ENCODE measurements around the gene EXOC6B. TPM values are rescaled to one million over a fixed set of nuclear protein-coding genes. Genes with fewer than 3 reads are reported as not detected.

The EXOC6B gene
- total RNA-seq, 2 experiments from 2014 or later, result 6.2 to 8.3 TPM

GRCh38 chr2:72794572-72794971 is 31.3 kb downstream of the EXOC6B start:
- H3K27me3 Mint-ChIP-seq, result no peaks in the 10 kb centered on the region
- ATAC-seq (no peak), DNase-seq (no peak)
- H3K9me3 Mint-ChIP-seq, result peaks cover 4% of the 10 kb centered on the region
- H3K4me1 Mint-ChIP-seq (ENCODE audit: low read depth), result peaks cover 8% of the 10 kb centered on the region
- POLR2A ChIA-PET, result interaction anchor here (1.5 kb wide), 1 partner anchor 52 kb away, joined by 3 read pairs; no protein-coding TSS in a partner anchor
- intact Hi-C loops (cut with micrococcal nuclease), result no loop called here
- TF ChIP-seq CTCF (IDR thresholded peaks at IDR 0.05), result no peak
- no peak overlapping the region for H3K4me3 Mint-ChIP-seq
- no peak overlapping the region for H3K27ac Mint-ChIP-seq
- peaks cover 1% of the 10 kb centered on the region for H3K36me3 Mint-ChIP-seq (ENCODE audit: low read depth)
- CTCF ChIA-PET, result interaction anchor here (1.0 to 1.4 kb wide), 2 partner anchors 19 to 68 kb away, joined by 3 to 5 read pairs; no protein-coding TSS in a partner anchor

GRCh38 chr2:72793798-72794440 is 31.9 kb downstream of the EXOC6B start:
- H3K4me3 Mint-ChIP-seq, result no peak overlapping the region
- H3K9me3 Mint-ChIP-seq, result peaks cover 4% of the 10 kb centered on the region
- peaks cover 8% of the 10 kb centered on the region for H3K4me1 Mint-ChIP-seq (ENCODE audit: low read depth)
- H3K27ac Mint-ChIP-seq, result no peak overlapping the region
- CTCF ChIA-PET, result interaction anchor here (1.0 to 1.7 kb wide), 4 partner anchors 19 to 94 kb away, joined by 3 to 6 read pairs (median 4); partner anchors contain the start of gene SPR
- POLR2A ChIA-PET, result interaction anchor here (1.5 kb wide), 1 partner anchor 53 kb away, joined by 3 read pairs; no protein-coding TSS in a partner anchor
- intact Hi-C loops (cut with micrococcal nuclease), result no loop called here
- ATAC-seq, result no peak
- H3K36me3 Mint-ChIP-seq (ENCODE audit: low read depth), result peaks cover 1% of the 10 kb centered on the region
- H3K27me3 Mint-ChIP-seq, result no peaks in the 10 kb centered on the region
- no peak for TF ChIP-seq CTCF (IDR thresholded peaks at IDR 0.05)
- no peak for DNase-seq

GRCh38 chr2:72789241-72789640 is 36.6 kb downstream of the EXOC6B start:
- intact Hi-C loops (cut with micrococcal nuclease), result no loop called here
- H3K27ac Mint-ChIP-seq, result no peak overlapping the region
- ChIA-PET POLR2A (no interaction called here), CTCF (no interaction called here)
- no peaks in the 10 kb centered on the region for H3K4me1 Mint-ChIP-seq (ENCODE audit: low read depth)
- H3K4me3 Mint-ChIP-seq, result no peak overlapping the region
- no peak for TF ChIP-seq CTCF (IDR thresholded peaks at IDR 0.05)
- peaks cover 4% of the 10 kb centered on the region for H3K9me3 Mint-ChIP-seq
- H3K36me3 Mint-ChIP-seq (ENCODE audit: low read depth), result peaks cover 4% of the 10 kb centered on the region
- no peaks in the 10 kb centered on the region for H3K27me3 Mint-ChIP-seq
- DNase-seq, result no peak
- ATAC-seq, result no peak

- no peak for DNase-seq
- POLR2A ChIA-PET, result no interaction called here
- peaks cover 4% of the 10 kb centered on the region for H3K9me3 Mint-ChIP-seq
- intact Hi-C loops (cut with micrococcal nuclease), result no loop called here
- H3K36me3 Mint-ChIP-seq (ENCODE audit: low read depth), result peaks cover 7% of the 10 kb centered on the region
- H3K4me3 Mint-ChIP-seq, result no peak overlapping the region
- CTCF ChIA-PET, result interaction anchor here (0.7 to 1.7 kb wide), 2 partner anchors 23 to 28 kb away, joined by 3 read pairs; no protein-coding TSS in a partner anchor
- H3K4me1 Mint-ChIP-seq (ENCODE audit: low read depth), result no peaks in the 10 kb centered on the region
- H3K27me3 Mint-ChIP-seq, result no peaks in the 10 kb centered on the region
- ATAC-seq, result no peak
- no peak for TF ChIP-seq CTCF (IDR thresholded peaks at IDR 0.05)
- H3K27ac Mint-ChIP-seq, result no peak overlapping the region
Measured at GRCh38 chr2:72788756-72789155, 37.1 kb downstream of the EXOC6B start.

GRCh38 chr2:72785517-72785916 is 40.3 kb downstream of the EXOC6B start:
- ChIA-PET POLR2A (no interaction called here), CTCF (interaction anchor here (0.8 to 1.6 kb wide), 2 partner anchors 16 to 74 kb away, joined by 3 to 4 read pairs; no protein-coding TSS in a partner anchor)
- Mint-ChIP-seq H3K27ac (no peak overlapping the region), H3K36me3 (ENCODE audit: low read depth) (peaks cover 8% of the 10 kb centered on the region), H3K9me3 (no peaks in the 10 kb centered on the region), H3K27me3 (no peaks in the 10 kb centered on the region), H3K4me1 (ENCODE audit: low read depth) (no peaks in the 10 kb centered on the region), H3K4me3 (no peak overlapping the region)
- DNase-seq, result no peak
- no peak for TF ChIP-seq CTCF (IDR thresholded peaks at IDR 0.05)
- intact Hi-C loops (cut with micrococcal nuclease), result no loop called here
- ATAC-seq, result no peak

Data from activated CD8-positive, alpha-beta T cell treated with anti-CD3 and anti-CD28 coated beads for 36 hours (primary cell).